OCI-LY7 (cell line): ENCODE measurements around the gene COL23A1.

Experiments
- CTCF ChIP-seq: fragments of 200-600 bp; sonication (generic); conservative IDR thresholded peaks from 2 replicates; pipeline ENCODE4 v1.5.1; 2014; ENCODE audit warnings: mild to moderate bottlenecking, antibody characterized with exemption, low read length, moderate library complexity, mixed read lengths
- EZH2phosphoT487 ChIP-seq: fragments of 200-600 bp; sonication (generic); IDR thresholded peaks from 2 replicates; pipeline ENCODE4 v1.6.1; 2018; ENCODE audit warnings: low read depth, borderline replicate concordance, mild to moderate bottlenecking, mixed run types, antibody characterized with exemption, low read length, moderate library complexity, mixed read lengths

GRCh38 chr5:178381921-178382695 lies 208.1 kb downstream of the COL23A1 start:
- TF ChIP-seq CTCF (no peak), EZH2phosphoT487 (no peak)
